Activated effector memory CD4-positive, alpha-beta T cell treated with anti-CD3 and anti-CD28 coated beads, Interleukin-2, amount 50 U/mL, for 16 hours (primary cell): Measurements from ENCODE around the gene ZFTA.

Source experiments
- DNase-seq: peaks from one replicate; pipeline ENCODE4 v3.0.0-alpha.2; 2020

Gene ZFTA

DNA sequence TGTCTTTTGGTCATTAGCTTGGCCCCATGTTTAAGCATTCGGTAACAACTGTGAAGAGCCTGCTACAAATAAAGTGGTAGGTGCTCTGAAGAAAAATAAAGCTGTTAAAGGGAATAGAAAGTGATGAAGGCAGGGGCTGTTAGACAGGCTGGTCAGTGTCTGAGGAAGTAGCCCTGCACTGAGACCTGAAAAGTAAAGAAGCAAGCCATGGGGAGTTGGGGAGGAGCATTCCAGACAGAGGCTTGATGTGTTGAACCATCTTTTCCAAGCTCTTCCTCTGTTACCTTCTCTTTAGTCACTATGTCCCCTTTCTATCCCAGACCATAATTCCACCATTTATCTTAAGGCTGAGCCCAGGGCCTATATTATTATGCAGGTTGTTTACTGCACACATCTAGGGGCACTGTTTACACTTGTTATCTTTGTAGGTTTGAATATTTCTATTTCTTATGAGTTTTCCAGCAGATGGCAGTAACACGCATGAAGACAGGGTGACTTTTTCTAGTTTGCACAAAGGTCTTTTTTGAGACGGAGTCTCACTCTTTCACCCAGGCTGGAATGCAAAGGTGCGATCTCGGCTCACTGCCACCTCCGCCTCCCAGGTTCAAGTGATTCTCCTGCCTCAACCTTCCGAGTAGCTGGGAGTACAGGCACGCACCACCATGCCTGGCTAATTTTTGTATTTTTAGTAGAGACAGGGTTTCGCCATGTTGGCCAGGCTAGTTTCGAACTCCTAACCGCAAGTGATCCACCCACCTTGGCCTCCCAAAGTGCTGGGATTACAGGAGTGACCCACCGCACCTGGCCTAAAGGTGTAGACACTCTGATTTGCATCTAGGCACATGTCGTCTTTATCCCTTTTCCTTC lies 23.0 kb downstream of the ZFTA start:
- DNase-seq, result no peak

DNA sequence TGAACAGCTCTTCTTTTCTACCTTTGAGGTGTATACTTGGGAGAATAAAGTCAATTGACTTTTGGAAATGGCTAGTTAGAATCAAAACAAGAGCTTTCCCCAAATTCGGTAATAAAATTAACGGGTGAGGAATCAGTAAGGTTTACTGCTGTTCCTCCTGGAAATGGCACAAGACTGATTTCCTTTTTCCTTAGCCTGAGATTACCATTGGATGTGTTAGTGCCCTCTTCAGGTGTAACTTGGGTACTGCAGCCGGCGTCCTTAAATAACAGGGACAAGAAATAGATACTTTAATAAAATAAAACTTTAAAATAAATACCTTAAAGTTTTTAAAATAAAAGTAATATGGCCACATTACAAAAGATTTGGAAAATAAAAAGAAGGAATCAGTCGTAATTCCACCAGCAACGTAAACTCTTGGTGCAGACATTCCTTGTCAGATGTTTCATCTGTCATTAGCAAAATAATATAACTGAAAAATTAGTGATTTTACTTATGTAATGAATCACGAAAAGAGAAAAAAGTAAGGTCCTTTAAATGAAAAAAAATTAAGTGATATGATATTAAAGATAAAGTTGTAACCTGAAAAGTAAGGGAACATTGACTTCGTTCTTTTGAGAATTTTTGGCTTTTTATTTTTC lies 29.7 kb downstream of the ZFTA start:
- peak; percentile 87 for DNase-seq

DNA sequence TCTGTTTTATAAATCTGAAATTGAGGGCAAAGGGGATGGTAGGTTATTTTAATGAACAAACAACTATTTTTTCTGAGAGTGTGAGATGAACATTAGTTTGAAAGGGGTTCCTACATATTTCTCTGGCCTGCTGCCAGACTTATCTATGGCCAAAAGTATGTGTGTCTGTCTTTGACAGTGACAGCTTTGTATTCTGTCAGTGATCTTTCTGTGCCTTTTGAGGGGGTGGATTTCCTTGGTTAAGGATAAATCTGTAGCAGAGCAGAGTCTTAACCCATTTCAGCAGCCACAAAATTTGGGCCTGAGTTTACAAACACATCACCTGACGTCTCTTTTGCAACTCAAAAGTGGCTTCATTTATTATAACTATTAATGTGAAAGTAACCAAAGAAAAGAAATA lies 30.9 kb downstream of the ZFTA start:
- no peak for DNase-seq

DNA sequence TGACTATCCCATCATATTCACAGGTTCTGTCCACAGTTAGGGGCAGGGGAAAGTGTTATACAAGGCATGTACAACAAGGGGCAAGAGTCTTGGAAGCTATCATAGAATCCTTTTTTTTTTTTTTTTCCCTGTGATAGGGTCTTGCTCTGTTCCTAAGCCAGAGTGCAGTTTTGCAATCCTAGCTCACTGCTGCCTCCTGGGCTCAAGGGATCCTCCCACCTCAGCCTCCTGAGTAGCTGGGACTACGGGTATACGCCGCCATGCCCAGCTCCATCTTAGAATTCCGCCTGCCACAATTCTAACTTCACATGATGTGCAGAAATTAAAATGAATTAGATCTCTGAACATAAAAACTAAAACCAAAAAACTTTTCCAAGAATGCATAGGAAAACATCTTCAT lies 31.7 kb downstream of the ZFTA start:
- no peak for DNase-seq

DNA sequence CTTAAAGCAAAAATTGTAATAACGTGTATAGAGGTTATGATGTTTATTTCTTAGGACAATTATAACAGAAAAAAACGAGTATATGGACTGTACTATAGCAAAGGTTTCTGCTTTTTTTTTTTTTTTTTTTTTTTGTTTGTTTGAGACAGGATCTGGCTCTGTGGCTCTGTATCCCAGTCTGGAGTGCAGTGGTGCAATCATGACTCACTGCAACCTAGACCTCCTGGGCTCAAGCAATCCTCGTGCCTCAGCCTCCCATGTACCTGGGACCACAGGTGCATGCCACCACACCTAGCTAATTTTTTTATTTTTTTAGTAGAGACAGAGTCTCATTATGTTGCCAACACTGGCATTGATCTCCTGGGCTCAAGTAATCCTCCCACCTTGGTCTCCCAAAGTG lies 39.2 kb downstream of the ZFTA start:
- DNase-seq, result no peak

DNA sequence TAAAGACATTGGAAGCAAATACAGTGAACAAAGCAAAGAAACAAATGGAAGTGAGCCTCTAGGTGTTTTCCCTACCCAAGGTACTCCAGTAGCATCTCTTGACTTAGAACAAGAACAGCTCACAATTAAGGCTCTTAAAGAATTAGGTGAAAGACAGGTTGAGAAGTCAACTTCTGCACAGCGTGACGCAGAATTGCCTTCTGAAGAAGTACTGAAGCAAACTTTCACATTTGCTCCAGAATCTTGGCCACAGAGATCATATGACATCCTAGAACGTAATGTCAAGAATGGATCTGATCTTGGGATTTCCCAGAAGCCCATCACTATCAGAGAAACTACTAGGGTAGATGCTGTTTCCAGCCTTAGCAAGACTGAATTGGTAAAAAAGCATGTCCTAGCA lies 48.0 kb downstream of the ZFTA start:
- no peak for DNase-seq

DNA sequence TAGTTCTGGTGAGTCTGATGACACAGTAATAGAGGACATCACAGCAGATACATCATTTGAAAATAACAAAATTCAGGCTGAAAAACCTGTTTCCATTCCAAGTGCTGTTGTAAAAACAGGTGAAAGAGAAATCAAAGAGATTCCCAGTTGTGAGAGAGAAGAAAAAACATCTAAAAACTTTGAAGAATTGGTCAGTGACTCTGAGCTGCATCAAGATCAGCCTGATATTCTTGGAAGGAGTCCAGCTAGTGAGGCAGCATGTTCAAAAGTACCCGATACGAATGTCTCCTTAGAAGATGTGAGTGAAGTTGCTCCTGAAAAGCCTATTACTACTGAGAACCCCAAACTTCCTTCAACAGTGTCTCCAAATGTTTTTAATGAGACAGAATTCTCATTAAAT lies 48.6 kb downstream of the ZFTA start:
- no peak for DNase-seq

DNA sequence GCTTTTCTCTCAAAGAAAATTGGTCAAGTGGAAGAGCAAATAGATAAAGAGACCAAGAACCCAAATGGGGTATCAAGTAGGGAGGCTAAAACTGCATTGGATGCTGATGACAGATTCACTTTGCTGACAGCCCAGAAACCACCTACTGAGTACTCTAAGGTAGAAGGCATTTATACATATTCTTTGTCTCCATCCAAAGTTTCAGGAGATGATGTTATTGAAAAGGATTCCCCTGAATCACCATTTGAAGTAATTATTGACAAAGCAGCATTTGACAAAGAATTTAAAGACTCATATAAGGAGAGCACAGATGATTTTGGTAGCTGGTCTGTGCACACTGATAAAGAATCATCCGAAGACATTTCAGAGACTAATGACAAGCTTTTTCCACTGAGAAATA lies 49.6 kb downstream of the ZFTA start:
- no peak for DNase-seq
